ENCODE data around the gene MOCOS. TPM values are rescaled to one million over a fixed set of nuclear protein-coding genes. Genes with fewer than 3 reads are reported as not detected.

The MOCOS gene
- total RNA-seq, 1 donor from 2014 or later: 1.9 TPM

DNA sequence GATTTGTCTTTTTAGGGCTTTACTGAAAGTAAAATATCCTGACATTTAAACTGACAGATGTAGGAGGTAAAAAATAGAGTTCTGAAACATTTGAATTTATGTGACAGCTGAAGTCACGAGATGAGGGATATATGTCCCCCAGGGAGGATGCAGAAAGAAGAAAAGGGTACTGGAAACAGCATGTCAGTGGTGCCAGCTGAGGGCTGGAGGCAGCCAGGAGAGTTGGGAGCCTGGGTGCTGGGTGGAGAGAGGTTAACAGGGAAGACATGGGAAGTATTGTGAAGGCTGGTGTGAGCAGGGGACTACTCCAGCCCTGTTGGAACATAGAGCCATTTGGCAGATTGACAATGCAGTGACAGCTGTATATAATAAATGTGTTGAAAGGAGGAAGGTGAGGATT lies 11.8 kb upstream of the MOCOS start:
- H3K27ac Mint-ChIP-seq (ENCODE audit: unreplicated experiment): no peak overlapping the region
- peaks cover 34% of the 10 kb centered on the region for H3K36me3 ChIP-seq (ENCODE audit: insufficient read depth, low read length)
- H3K4me3 Mint-ChIP-seq (ENCODE audit: unreplicated experiment): peak overlapping the region; percentile 45

DNA sequence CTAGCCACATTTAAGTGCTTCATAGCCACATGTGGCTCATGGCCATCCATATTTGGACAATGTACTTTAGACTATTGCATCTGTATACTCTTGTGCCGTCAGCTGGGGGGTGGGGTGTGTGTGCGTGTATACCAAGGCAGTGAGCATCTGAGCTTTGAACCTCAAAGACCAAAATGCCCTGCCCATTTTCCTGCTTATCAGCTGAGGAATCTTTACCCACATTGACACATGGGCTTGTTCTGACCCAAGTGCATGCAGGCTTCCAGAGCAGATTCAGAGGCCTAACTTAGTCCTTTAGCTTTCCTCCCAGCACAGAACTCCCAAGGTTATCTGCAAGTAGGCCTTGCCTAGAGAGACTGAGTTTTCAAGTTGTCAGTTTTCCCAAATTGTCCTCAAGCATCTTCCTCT lies 11.1 kb upstream of the MOCOS start:
- Histone ChIP-seq H3K4me3 (ENCODE audit: insufficient read depth, low read depth, low read length) (no peak overlapping the region), H4K20me1 (ENCODE audit: insufficient read depth, low read length) (peaks cover 5% of the 10 kb centered on the region), H3K27me3 (ENCODE audit: insufficient read depth, low read length) (no peaks in the 10 kb centered on the region), H3K27ac (ENCODE audit: low read depth, low read length) (peak overlapping the region; percentile 79), H2AFZ (ENCODE audit: low read depth, low read length) (no peak overlapping the region), H3K4me1 (ENCODE audit: insufficient read depth, low read length) (peaks cover 14% of the 10 kb centered on the region), H3K36me3 (ENCODE audit: insufficient read depth, low read length) (peaks cover 28% of the 10 kb centered on the region), H3K9ac (ENCODE audit: low read length) (peak overlapping the region; percentile 66), H3K4me2 (ENCODE audit: low read length) (no peak overlapping the region), H3K79me2 (ENCODE audit: insufficient read depth, low read length) (no peaks in the 10 kb centered on the region), H3K9me3 (ENCODE audit: insufficient read depth, low read depth, low read length) (no peaks in the 10 kb centered on the region)
- TF ChIP-seq EZH2 (IDR thresholded peaks at IDR 0.05; ENCODE audit: insufficient read depth, low read length): no peak
- TF ChIP-seq, protein P1, sequence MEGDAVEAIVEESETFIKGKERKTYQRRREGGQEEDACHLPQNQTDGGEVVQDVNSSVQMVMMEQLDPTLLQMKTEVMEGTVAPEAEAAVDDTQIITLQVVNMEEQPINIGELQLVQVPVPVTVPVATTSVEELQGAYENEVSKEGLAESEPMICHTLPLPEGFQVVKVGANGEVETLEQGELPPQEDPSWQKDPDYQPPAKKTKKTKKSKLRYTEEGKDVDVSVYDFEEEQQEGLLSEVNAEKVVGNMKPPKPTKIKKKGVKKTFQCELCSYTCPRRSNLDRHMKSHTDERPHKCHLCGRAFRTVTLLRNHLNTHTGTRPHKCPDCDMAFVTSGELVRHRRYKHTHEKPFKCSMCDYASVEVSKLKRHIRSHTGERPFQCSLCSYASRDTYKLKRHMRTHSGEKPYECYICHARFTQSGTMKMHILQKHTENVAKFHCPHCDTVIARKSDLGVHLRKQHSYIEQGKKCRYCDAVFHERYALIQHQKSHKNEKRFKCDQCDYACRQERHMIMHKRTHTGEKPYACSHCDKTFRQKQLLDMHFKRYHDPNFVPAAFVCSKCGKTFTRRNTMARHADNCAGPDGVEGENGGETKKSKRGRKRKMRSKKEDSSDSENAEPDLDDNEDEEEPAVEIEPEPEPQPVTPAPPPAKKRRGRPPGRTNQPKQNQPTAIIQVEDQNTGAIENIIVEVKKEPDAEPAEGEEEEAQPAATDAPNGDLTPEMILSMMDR (IDR thresholded peaks at IDR 0.05; ENCODE audit: insufficient read depth, low read depth, low read length): no peak
- FAIRE-seq: no peak
- H3K4me3 Mint-ChIP-seq (ENCODE audit: unreplicated experiment): no peak overlapping the region
- no peak for DNase-seq (ENCODE audit: low read depth)
- no peak overlapping the region for H3K27ac Mint-ChIP-seq (ENCODE audit: unreplicated experiment)
- no peaks in the 10 kb centered on the region for H3K27me3 Mint-ChIP-seq (ENCODE audit: low read depth, unreplicated experiment)
- H3K4me1 Mint-ChIP-seq (ENCODE audit: low read depth, unreplicated experiment): no peaks in the 10 kb centered on the region
- H3K36me3 Mint-ChIP-seq (ENCODE audit: low read depth, unreplicated experiment): peaks cover 8% of the 10 kb centered on the region
- no peaks in the 10 kb centered on the region for H3K9me3 Mint-ChIP-seq (ENCODE audit: unreplicated experiment)

More for the DNA sequence above, 11.8 kb upstream of the MOCOS start:
- FAIRE-seq: no peak
- Histone ChIP-seq H3K27ac (ENCODE audit: low read depth, low read length) (no peak overlapping the region), H3K9ac (ENCODE audit: low read length) (no peak overlapping the region), H4K20me1 (ENCODE audit: insufficient read depth, low read length) (peaks cover 5% of the 10 kb centered on the region), H3K4me3 (ENCODE audit: insufficient read depth, low read depth, low read length) (no peak overlapping the region), H3K4me2 (ENCODE audit: low read length) (no peak overlapping the region), H2AFZ (ENCODE audit: low read depth, low read length) (no peak overlapping the region), H3K27me3 (ENCODE audit: insufficient read depth, low read length) (no peaks in the 10 kb centered on the region), H3K79me2 (ENCODE audit: insufficient read depth, low read length) (no peaks in the 10 kb centered on the region), H3K9me3 (ENCODE audit: insufficient read depth, low read depth, low read length) (no peaks in the 10 kb centered on the region), H3K4me1 (ENCODE audit: insufficient read depth, low read length) (peaks cover 14% of the 10 kb centered on the region)
- H3K4me1 Mint-ChIP-seq (ENCODE audit: low read depth, unreplicated experiment): no peaks in the 10 kb centered on the region
- no peak for DNase-seq (ENCODE audit: low read depth)
- no peaks in the 10 kb centered on the region for H3K9me3 Mint-ChIP-seq (ENCODE audit: unreplicated experiment)
- no peaks in the 10 kb centered on the region for H3K27me3 Mint-ChIP-seq (ENCODE audit: low read depth, unreplicated experiment)
- no peak for TF ChIP-seq EZH2 (IDR thresholded peaks at IDR 0.05; ENCODE audit: insufficient read depth, low read length)
- TF ChIP-seq, protein P1 (IDR thresholded peaks at IDR 0.05; ENCODE audit: insufficient read depth, low read depth, low read length): no peak
- peaks cover 12% of the 10 kb centered on the region for H3K36me3 Mint-ChIP-seq (ENCODE audit: low read depth, unreplicated experiment)

DNA sequence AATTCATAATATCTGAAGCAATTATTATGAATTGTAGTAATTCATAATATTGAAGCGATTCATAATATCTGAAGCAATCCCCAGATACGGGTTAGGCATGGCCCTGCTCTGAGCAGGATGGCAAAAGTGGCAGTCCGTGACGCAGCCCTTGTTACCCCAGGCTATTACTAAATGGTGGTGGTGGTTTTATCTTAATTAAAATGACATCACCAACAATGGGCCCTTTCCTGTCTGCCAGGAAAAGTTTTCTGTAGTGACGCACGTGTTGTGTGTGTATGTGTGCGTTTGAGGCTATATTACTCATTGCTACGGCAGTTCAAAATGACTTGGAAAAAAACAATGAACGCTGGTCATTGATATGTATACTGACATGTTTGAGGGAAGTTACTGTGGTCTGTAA lies 10.6 kb upstream of the MOCOS start:
- Histone ChIP-seq H3K4me2 (ENCODE audit: low read length) (no peak overlapping the region), H3K4me1 (ENCODE audit: insufficient read depth, low read length) (peaks cover 14% of the 10 kb centered on the region), H3K4me3 (ENCODE audit: insufficient read depth, low read depth, low read length) (no peak overlapping the region), H3K79me2 (ENCODE audit: insufficient read depth, low read length) (no peaks in the 10 kb centered on the region), H3K27ac (ENCODE audit: low read depth, low read length) (peak overlapping the region; percentile 79), H3K36me3 (ENCODE audit: insufficient read depth, low read length) (peaks cover 26% of the 10 kb centered on the region), H3K9ac (ENCODE audit: low read length) (peak overlapping the region; percentile 66), H3K27me3 (ENCODE audit: insufficient read depth, low read length) (no peaks in the 10 kb centered on the region), H2AFZ (ENCODE audit: low read depth, low read length) (no peak overlapping the region), H4K20me1 (ENCODE audit: insufficient read depth, low read length) (peaks cover 5% of the 10 kb centered on the region), H3K9me3 (ENCODE audit: insufficient read depth, low read depth, low read length) (no peaks in the 10 kb centered on the region)
- FAIRE-seq: no peak
- no peak overlapping the region for H3K27ac Mint-ChIP-seq (ENCODE audit: unreplicated experiment)
- H3K9me3 Mint-ChIP-seq (ENCODE audit: unreplicated experiment): no peaks in the 10 kb centered on the region
- H3K36me3 Mint-ChIP-seq (ENCODE audit: low read depth, unreplicated experiment): peaks cover 8% of the 10 kb centered on the region
- H3K4me1 Mint-ChIP-seq (ENCODE audit: low read depth, unreplicated experiment): no peaks in the 10 kb centered on the region
- TF ChIP-seq, protein P1 (IDR thresholded peaks at IDR 0.05; ENCODE audit: insufficient read depth, low read depth, low read length): no peak
- no peak for TF ChIP-seq EZH2 (IDR thresholded peaks at IDR 0.05; ENCODE audit: insufficient read depth, low read length)
- no peak overlapping the region for H3K4me3 Mint-ChIP-seq (ENCODE audit: unreplicated experiment)
- DNase-seq (ENCODE audit: low read depth): peak; percentile 94
- no peaks in the 10 kb centered on the region for H3K27me3 Mint-ChIP-seq (ENCODE audit: low read depth, unreplicated experiment)
